Subcutaneous abdominal adipose tissue (tissue), 5 donors: ENCODE results near the gene ATG7.
"Not testable (repeated sequence)": the region's sequence is repeated elsewhere in the genome, so short reads cannot be mapped to it uniquely, and the experiment has no call there.

Experiments used
- H3K27ac ChIP-seq: one replicate; pipeline ENCODE4 v1.7.0; 2013; ENCODE audit warnings: low read depth, mild to moderate bottlenecking, inconsistent platforms, low read length, moderate library complexity
- H3K27me3 ChIP-seq, 5 donors: one replicate each; pipeline ENCODE4 v1.7.0; 2013; ENCODE audit warnings: low read length in 5 of 5, inconsistent platforms in 1 of 5; ENCODE audit not compliant: control insufficient read depth in 5 of 5, insufficient read depth in 4 of 5
- H3K36me3 ChIP-seq, 5 donors: one replicate each; pipeline ENCODE4 v1.7.0; 2013; ENCODE audit warnings: low read length in 5 of 5; ENCODE audit not compliant: control insufficient read depth in 5 of 5, insufficient read depth in 5 of 5
- H3K4me1 ChIP-seq, 5 donors: one replicate each; pipeline ENCODE4 v1.7.0; 2013; ENCODE audit warnings: low read length in 5 of 5, mild to moderate bottlenecking in 3 of 5, moderate library complexity in 1 of 5; ENCODE audit not compliant: control insufficient read depth in 5 of 5, insufficient read depth in 5 of 5
- H3K4me3 ChIP-seq, 5 donors: one replicate each; pipeline ENCODE4 v1.7.0; 2013; ENCODE audit warnings: low read length in 5 of 5, low read depth in 1 of 5
- H3K9ac ChIP-seq, 5 donors: one replicate each; pipeline ENCODE4 v1.7.0; 2013; ENCODE audit warnings: low read length in 5 of 5, mild to moderate bottlenecking in 4 of 5, moderate library complexity in 3 of 5
- H3K9me3 ChIP-seq, 5 donors: one replicate each; pipeline ENCODE4 v1.7.0; 2013; ENCODE audit warnings: low read length in 5 of 5; ENCODE audit not compliant: control insufficient read depth in 5 of 5
- donor health status: healthy.
- donor health status: healthy.
- donor health status: healthy.
- donor health status: healthy.
- donor health status: healthy.

Gene ATG7

DNA sequence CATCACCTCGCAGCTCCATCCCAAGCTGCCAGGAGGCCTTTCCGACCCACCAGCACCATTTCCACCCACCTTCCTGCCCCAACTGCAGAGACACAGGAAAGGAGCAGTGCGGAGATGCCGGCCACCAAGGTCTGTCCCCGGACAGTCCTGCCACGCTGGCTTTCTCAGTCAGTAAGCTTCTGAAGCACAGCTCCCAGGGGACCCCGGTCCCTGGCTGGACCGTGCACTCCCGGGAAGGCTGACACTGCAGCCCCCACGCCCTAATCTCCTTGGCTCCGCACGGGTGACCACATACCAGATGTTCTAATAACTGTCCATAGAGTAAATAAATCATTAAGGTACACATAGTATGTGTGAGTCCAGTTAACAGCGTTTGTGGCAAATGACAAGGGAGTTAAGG lies 298.1 kb downstream of the ATG7 start:
- no peaks in the 10 kb centered on the region for H3K9me3 ChIP-seq
- peaks cover 7 to 35% (median 31%) of the 10 kb centered on the region in 5 donors for H3K4me1 ChIP-seq
- no peaks in the 10 kb centered on the region for H3K27me3 ChIP-seq
- peaks cover 0 to 38% (median 23%) of the 10 kb centered on the region in 5 donors for H3K36me3 ChIP-seq
- H3K27ac ChIP-seq = peak overlapping the region; percentile 40
- H3K4me3 ChIP-seq = no peak overlapping the region
- peak overlapping the region in 2 of 5 donors; percentile 22 to 45 for H3K9ac ChIP-seq

DNA sequence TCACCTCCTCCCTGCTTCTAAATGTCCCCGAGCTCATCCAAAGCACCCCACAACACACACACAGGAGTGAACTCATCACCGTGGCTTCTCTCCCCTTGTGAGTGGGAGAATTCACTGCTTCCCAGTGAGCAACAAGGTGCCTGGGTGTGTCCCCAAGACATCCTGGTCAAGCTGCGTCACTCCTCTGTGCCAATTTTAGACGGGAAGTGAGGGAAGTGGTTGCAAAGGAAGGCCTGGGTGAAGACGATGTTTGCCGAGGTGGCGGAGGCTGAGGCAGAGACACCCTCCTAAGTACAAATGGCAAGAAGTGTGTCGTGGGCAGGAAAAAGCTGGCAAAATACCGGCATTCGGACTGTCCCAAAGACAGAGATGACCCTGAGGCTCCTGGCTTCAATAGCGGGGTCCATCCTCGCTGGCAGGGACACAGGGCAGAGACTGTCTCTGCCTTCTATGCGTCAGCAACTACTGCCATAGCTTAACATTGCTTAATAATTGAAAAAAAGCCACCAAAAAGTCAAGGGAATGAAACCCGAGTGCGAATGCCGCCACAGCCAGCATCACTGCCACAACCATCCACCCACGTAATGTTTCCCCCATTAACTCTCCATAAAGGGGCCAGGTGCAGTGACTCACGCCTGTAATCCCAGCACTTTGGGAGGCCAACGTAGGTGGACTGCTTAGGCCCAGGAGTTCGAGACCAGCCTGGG lies 298.7 kb downstream of the ATG7 start:
- H3K4me1 ChIP-seq = peaks cover 7 to 38% (median 32%) of the 10 kb centered on the region in 5 donors
- H3K27ac ChIP-seq = peak overlapping the region; percentile 40
- no peak overlapping the region for H3K4me3 ChIP-seq
- H3K36me3 ChIP-seq = peaks cover 0 to 36% (median 19%) of the 10 kb centered on the region in 5 donors
- no peaks in the 10 kb centered on the region for H3K27me3 ChIP-seq
- H3K9me3 ChIP-seq = no peaks in the 10 kb centered on the region
- H3K9ac ChIP-seq = peak overlapping the region in 1 of 5 donors; percentile 1

DNA sequence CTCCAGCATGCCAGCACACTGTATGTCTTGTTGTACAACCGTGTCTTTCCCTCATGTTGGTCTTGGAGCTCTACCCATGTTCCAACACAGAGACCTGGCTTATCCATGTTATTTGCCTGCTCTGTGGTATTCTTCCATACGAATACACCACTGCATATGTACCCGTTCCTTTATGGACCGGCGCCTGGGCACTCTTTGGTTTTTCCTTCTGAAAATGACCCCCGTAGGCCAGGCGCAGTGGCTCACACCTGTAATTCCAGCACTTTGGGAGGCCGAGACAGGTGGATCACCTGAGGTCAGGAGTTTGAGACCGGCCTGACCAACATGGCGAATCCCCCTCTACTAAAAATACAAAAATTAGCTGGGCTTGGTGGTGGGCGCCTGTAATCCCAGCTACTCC lies 300.5 kb downstream of the ATG7 start:
- H3K9me3 ChIP-seq, H3K27ac ChIP-seq, H3K9ac ChIP-seq, H3K27me3 ChIP-seq, H3K4me3 ChIP-seq: not testable (repeated sequence)
- Histone ChIP-seq H3K36me3 (peaks cover 0 to 23% (median 12%) of the 10 kb centered on the region in 5 donors), H3K4me1 (peaks cover 12 to 47% (median 40%) of the 10 kb centered on the region in 5 donors)

DNA sequence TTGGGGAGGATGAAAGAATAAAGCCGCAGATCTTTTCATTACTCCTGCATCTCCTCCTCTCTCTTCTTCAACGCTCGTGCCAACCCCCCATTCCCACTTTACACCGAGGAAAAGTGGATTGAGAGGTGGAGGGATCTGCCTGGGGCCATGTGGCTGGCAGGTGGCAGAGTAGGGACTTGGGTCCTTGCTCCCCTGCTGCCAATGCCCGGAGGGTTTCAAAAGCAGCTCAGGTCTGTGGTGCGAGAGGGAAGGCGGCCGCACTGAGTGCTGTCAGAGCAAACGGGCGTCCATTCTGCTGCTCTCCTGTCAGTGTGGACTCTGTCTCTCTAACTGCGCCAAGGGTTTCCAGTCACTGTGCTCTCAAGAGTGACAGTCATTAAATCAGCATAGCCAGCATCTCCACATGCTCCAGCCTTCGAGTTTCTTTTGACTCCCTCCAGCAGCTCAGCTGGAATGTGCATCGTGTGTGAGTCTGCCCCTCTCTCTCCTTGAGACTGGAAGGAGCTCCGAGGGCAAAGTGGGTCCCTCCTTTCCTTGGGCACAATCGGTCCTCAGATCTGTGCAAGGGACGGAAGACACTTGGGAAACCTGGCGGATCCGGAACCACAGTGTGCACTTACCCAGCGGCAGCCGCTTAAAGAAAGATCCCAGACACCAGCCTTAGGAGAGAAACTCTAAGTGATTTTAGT lies 302.9 kb downstream of the ATG7 start:
- Histone ChIP-seq H3K4me3 (no peak overlapping the region), H3K36me3 (peaks cover 0 to 25% (median 12%) of the 10 kb centered on the region in 5 donors), H3K27ac (no peak overlapping the region), H3K9ac (no peak overlapping the region), H3K9me3 (no peaks in the 10 kb centered on the region), H3K4me1 (peaks cover 9 to 26% (median 21%) of the 10 kb centered on the region in 5 donors), H3K27me3 (no peaks in the 10 kb centered on the region)

DNA sequence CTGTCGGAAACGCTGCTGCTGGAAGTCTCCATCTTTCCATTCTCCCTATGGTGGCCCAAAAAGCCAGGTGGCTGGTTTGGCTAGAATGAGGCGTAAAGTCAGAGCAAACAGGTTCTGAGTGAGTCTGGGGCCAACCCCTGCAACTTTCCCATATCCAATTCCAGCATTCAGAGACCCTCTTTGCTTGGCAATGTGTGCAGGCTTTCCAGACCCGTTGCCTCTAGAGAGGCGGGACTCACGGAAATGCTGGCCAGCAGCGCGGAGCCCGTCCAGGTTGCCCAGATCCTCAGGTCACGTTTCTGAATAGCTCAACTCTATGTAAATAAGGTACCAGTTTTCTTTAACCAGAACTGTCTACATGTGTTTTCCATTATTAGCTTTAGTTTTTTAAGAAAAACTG lies 303.5 kb downstream of the ATG7 start:
- no peak overlapping the region for H3K4me3 ChIP-seq
- no peaks in the 10 kb centered on the region for H3K9me3 ChIP-seq
- H3K27ac ChIP-seq = no peak overlapping the region
- H3K36me3 ChIP-seq = peaks cover 0 to 28% (median 12%) of the 10 kb centered on the region in 5 donors
- H3K9ac ChIP-seq = no peak overlapping the region
- H3K27me3 ChIP-seq = no peaks in the 10 kb centered on the region
- H3K4me1 ChIP-seq = peaks cover 6 to 20% (median 16%) of the 10 kb centered on the region in 5 donors

DNA sequence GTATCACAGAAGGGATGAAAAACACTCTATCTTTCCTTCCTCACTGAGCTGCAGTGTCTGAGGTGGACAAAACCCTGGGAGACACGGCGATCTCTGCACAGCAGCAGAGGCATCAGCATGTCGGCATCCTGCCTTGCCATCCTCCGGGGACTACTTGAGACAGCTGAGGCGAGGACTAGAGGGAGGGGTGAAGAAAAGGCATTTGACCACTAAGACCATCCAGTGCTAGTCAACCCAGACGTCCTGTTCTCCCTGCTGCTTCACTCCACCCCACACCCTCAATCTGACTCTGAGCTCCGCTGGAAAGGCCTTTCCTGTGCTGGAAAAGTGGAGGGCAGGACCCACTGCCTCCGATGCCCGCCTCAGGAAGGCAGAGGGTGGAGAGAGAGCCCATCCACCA lies 304.3 kb downstream of the ATG7 start:
- no peak overlapping the region for H3K27ac ChIP-seq

DNA sequence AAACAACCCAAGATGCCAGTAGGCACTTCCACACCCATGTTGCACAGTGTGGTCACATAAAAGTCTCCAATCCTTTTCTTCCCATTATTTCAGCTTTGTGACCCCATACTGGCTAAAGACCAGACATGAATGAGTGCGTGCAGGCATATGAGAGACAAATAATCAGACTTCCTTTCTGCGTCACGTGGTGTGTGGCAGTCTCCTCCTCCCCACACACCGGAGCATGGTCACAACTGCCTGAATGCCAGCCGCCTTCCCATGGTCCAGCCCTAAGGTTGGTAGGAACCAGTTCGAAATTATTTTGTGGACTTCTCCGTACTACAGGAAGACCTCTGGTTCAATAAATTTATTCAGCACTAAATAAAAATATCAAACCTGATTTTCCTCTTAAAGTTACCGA lies 306.0 kb downstream of the ATG7 start:
- H3K4me1 ChIP-seq = peaks cover 11 to 36% (median 33%) of the 10 kb centered on the region in 5 donors
- H3K27me3 ChIP-seq = no peaks in the 10 kb centered on the region
- no peaks in the 10 kb centered on the region for H3K9me3 ChIP-seq
- no peak overlapping the region for H3K4me3 ChIP-seq
- H3K36me3 ChIP-seq = peaks cover 0 to 24% (median 9%) of the 10 kb centered on the region in 5 donors
- H3K9ac ChIP-seq = no peak overlapping the region
- H3K27ac ChIP-seq = no peak overlapping the region

More for the DNA sequence above, 304.3 kb downstream of the ATG7 start:
- Histone ChIP-seq H3K9me3 (no peaks in the 10 kb centered on the region), H3K4me1 (peaks cover 5 to 19% (median 16%) of the 10 kb centered on the region in 5 donors), H3K9ac (peak overlapping the region in 2 of 5 donors; percentile 9 to 63), H3K36me3 (peaks cover 0 to 28% (median 12%) of the 10 kb centered on the region in 5 donors), H3K4me3 (no peak overlapping the region), H3K27me3 (no peaks in the 10 kb centered on the region)

DNA sequence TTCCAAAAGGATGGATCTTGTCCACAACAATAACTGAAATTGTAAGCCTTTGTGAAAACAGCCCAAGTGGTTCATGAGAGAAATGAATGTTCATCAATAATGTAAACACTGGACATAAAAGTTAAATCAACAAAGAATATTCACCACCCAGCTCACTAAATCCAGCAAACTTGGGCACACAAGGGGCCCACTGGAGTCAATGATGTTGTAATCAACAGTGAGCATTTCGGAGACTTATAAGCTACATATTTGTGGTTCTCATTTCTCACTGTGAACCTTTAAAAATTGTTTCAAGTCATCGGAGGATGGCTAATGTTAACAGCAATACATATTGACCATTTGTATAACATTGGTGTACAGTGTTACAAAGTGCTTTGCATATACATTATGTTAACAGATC lies 308.4 kb downstream of the ATG7 start:
- H3K9ac ChIP-seq = no peak overlapping the region
- no peak overlapping the region for H3K27ac ChIP-seq
- no peaks in the 10 kb centered on the region for H3K9me3 ChIP-seq
- H3K36me3 ChIP-seq = peaks cover 0 to 6% (median 0%) of the 10 kb centered on the region in 5 donors
- peaks cover 11 to 44% (median 42%) of the 10 kb centered on the region in 5 donors for H3K4me1 ChIP-seq
- no peaks in the 10 kb centered on the region for H3K27me3 ChIP-seq
- H3K4me3 ChIP-seq = no peak overlapping the region

DNA sequence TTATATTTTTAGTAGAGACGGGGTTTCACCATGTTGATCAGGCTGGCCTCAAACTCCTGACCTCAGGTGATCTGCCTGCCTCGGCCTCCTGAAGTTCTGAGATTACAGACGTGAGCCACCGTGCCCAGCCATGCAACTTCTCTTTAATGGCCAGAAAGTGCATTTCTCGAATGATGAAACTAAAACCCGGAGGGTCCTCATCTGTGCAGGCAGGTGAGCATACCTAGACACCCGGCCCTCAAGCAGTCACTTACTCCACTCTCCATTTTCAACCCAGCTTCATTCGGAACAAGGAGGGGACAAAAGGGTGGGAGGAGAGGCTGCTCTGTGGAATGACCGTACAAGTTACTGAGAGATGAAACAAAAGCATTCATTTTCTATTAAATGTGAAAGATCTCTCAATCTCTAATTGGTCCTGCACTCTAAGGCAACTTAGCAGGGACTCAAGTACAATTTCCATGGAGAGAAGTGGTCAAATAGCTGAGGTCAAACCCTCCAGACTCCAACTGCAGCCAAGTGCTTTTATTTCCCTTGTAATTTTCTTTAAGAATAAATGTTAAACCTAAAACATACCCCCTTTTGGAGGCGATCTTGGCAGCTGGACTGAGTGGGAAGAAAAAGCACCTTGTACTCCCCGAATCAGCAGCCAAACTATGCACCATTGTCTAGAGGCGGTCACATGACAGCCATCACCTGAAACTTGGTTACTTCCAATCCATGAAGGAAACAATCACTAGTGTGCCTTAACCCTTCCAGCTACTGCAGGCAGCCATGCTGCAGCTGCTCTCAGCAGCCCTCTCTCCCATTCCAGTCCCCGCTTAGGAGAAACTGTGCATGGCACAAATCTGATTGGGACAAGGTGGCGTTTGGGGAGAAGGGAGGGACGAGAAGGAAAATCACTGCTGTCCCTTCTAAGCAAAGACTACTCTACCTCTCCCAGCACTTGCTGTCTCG lies 309.3 kb downstream of the ATG7 start:
- Histone ChIP-seq H3K4me1 (peaks cover 8 to 37% (median 34%) of the 10 kb centered on the region in 5 donors), H3K9ac (peak overlapping the region in 3 of 5 donors; percentile 48 to 69 (median 63)), H3K27ac (peak overlapping the region; percentile 65), H3K9me3 (no peaks in the 10 kb centered on the region), H3K27me3 (no peaks in the 10 kb centered on the region), H3K4me3 (peak overlapping the region; percentile 17 to 72 (median 45)), H3K36me3 (peaks cover 0 to 5% (median 0%) of the 10 kb centered on the region in 5 donors)
